Measurements from ENCODE around the gene IL17RD.

DNA sequence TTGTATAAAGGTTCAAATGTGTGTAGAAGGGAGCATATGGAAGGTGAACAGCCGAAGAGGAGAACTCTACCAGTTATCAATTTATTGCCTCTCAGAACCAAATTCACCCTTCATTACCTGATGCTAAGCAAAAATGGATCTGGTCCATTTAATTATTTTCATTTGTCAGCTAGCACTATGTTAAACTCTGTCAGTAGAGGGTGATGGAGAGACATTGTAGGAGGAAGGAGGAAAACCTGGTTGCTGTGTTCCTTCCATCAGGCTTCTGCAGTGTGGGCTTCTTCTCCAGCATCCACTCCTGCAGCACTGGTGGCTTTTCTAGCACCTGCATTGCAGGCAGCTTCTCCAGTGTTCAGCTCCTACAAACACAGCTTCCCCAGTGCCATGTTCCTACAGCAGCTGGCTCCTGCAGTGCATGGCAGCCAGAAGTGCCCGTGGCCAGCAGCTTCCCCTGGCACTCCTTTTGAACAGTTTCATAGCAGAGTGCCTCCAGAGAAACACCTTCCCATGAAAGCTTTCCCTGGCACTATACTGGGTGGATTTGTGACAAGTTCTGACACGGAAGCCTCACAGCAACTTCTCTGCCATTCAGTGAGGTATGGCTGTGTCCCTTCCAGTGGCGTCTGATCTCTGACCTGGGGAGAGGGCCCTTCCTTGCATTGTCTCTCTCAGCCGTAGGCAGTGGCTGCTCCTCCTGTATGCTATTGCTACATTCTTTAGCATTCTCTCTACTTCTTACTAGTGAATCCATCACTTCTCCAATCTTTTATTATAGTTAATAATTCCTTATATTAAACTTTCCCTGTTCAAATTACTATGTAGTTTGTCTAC is 14.6 kb upstream of the IL17RD start:
- TF ChIP-seq GTF2F1 (IDR thresholded peaks at IDR 0.05; ENCODE audit: low read depth, low read length): no peak
- TF ChIP-seq PHF8 (IDR thresholded peaks at IDR 0.05; ENCODE audit: borderline replicate concordance, low read length): no peak
- no peak for TF ChIP-seq FOS (IDR thresholded peaks at IDR 0.05; ENCODE audit: extremely low read depth, insufficient read length)

All from K562 (cell line).